CD4-positive, alpha-beta T cell treated with Interleukin-15 for 4 hours (primary cell): ENCODE measurements around the gene CLCN4.

Experiments
- DNase-seq: peaks from one replicate; pipeline ENCODE4 v3.0.0-alpha.2; 2020; ENCODE audit warnings: low spot score

The CLCN4 gene

GRCh38 chrX:10130354-10130753 lies 26.4 kb upstream of the CLCN4 start:
- DNase-seq: no peak

DNA sequence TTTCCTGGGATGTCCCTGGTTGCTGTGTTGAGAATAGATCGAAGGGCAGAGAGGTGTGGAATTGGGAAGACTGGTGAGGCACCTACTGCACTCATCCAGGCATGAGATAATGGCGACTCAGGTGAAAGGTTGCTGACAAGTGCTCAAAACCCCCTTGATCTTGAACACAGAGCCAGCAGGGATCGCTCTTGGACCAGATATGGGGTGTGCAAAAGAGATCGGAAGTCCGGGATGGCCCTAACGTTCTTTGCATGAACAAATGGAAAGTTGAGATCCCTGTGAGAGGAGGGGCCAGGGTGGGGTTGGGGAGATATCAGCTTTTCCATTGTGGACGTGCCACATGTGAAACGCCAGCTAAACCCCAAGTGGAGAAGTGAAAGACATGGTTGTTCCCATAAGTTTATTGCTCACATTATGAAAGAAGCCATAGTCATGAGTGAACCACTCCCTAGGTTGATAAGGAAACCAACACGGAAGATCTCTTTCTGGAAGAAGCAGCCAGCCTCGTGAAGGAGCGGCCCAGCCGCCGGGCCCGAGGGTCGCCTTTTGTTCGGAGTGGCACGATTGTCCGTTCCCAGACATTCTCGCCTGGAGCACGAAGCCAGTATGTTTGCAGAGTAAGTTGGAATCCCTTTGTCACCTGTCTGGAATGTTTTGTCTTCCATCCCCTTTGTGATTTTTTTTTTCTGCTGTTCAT lies 22.6 kb upstream of the CLCN4 start:
- no peak for DNase-seq

- DNase-seq: no peak
Measured at GRCh38 chrX:10134921-10135320, 21.9 kb upstream of the CLCN4 start.

DNA sequence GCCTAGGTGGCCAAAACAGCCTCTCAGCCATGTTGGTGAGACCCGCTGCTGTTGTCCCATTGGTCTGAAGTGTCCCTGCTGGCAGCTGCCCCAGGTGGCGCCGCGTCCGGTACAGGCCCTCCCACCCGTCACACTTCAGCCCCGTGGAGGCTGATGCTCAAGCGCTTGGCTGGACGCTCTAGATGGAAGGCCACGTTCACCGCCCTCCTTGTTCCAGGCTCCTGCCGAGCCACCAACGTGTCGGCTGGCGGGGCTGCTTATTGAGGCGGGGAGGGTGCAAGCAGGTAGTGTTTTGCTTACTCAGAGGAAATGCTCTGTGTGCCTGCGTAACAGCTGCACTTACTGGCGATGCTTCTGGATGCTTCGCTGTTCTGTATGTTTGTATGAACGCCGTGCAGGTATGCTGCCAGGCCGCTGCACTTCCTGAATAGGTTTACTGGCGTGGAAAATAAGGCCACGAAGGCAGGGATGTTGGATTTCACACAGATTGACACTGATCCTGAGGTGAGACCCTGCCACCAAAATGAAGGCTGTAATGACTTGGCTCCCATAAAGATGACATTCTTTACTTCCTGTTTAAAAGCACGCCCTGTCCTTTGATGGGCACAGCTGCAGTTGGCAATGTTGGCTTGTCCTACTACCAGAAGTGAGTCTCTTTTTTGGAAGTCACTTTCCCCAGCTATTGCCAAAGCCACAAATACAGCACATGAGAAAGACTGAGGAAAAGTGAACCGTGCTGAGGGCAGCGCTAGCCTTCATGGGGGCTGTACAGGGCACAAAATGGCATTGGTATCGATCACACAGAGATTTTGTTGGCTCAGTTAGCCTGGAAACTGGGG lies 21.0 kb upstream of the CLCN4 start:
- DNase-seq: no peak

GRCh38 chrX:10138726-10139125 lies 18.0 kb upstream of the CLCN4 start:
- no peak for DNase-seq

DNA sequence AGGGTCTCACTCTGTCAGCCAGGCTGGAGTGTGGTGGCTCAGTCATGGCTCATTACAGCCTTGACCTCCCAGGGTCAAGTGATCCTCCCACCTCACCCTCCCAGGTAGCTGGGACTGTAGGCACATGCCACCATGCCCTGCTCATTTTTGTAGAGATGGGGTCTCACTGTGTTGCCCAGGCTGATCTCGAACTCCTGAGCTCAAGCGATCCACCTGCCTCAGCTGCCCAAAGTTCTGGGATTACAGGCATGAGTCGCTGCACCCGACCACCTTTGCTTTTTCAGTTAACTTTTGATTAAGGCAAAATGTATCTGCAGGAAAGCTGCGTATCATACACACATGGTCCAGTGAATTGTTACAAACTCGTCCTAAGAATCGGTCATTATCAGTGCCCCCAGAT lies 16.5 kb upstream of the CLCN4 start:
- DNase-seq: no peak

GRCh38 chrX:10142041-10142599 lies 14.7 kb upstream of the CLCN4 start:
- no peak for DNase-seq

DNA sequence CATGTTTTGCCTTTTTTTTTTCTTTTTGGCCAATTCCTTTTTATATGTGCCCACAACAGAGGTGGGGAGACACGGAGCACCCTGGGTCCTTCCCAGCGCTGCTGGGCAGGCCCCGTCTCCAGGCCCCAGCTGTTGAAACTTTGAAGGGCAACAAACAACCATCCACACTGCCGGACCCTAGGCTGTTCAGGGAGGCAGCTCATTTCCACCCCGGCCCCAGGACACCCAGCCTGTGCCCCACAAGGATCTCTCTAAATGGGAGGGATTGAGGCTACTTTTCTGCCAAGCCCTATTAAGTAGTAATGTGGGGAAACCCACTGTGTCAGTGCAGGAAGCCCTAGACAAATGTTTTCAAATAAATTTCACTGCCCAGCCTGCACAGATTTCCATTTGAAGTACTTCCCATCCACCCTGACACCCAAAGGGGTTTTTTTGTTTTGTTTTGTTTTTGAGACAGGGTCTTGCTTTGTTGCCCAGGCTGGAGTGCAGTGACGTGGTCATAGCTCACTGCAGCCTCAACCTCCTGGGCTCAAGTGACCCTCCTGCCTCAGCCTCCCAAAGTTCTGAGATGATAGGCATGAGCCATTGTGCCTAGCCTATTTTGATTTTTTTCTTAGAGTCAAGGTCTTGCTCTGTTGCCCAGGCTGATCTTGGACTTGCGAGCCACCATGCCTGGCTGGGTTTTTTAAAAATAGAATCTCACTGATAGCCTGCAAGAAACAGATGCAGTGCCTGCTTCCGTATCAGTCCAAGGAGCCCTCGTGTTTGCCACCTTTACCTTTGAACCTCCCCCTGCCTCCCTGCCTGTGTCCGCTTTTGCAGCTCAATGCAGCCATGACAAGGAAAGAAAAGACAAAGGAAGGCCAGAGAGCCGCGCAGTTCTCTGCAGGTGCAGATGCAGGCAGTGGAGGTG lies 13.4 kb upstream of the CLCN4 start:
- no peak for DNase-seq

DNA sequence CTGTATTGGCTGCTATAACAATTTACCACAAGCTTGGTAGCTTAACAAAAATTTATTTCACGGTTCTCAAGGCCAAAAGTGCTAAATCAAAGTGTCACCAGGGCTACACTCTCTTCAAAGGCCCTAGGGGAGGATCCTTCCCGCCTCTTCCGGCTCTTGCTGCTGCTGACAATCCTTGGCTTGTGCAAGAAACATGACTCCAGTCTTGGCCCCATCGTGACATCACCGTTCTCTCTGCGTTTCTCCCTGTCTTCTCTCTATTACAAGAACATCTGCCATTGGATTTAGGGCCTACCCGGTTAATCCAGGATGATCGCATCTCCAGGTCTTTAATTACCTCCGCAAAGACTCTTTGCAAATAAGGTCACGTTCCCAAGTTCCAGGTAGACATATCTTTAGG lies 10.4 kb upstream of the CLCN4 start:
- no peak for DNase-seq

GRCh38 chrX:10152086-10152485 lies 4.7 kb upstream of the CLCN4 start:
- no peak for DNase-seq

- DNase-seq: no peak
Measured at GRCh38 chrX:10155137-10155536, 1.6 kb upstream of the CLCN4 start.

DNA sequence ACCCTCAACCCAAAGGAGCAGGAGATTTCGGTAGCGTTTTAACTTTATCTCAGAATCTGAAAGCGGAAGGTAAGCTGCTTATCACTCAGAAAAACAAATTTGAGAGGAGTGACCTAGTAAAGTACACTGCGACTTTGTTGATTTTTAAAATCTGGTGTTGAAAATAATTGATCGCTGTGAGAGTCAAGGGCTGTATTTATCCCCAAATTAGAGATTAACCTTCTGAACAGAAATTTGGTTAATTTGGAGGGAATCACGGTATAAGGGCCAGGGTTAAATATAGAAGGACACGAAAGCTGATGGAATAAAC lies 212 bp downstream of the CLCN4 start:
- DNase-seq: no peak

DNA sequence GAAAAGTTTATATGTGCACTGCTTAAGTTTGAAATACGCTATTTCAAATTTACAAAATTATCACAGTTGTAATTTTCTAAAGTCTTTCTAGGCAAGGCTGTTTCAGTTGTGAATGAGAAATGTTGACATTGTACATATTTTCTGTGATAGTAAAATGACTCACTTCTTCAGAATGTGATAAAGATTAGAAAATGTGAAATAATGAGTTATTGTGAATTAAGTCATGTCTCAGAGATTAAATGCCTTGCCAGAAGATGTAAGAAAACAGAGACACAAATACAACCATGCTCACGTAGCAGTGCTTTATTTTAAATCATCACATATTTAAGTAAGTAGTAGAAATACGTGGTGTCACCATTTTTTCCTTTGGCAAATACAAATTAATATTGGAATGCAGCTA lies 768 bp downstream of the CLCN4 start:
- DNase-seq: no peak

DNA sequence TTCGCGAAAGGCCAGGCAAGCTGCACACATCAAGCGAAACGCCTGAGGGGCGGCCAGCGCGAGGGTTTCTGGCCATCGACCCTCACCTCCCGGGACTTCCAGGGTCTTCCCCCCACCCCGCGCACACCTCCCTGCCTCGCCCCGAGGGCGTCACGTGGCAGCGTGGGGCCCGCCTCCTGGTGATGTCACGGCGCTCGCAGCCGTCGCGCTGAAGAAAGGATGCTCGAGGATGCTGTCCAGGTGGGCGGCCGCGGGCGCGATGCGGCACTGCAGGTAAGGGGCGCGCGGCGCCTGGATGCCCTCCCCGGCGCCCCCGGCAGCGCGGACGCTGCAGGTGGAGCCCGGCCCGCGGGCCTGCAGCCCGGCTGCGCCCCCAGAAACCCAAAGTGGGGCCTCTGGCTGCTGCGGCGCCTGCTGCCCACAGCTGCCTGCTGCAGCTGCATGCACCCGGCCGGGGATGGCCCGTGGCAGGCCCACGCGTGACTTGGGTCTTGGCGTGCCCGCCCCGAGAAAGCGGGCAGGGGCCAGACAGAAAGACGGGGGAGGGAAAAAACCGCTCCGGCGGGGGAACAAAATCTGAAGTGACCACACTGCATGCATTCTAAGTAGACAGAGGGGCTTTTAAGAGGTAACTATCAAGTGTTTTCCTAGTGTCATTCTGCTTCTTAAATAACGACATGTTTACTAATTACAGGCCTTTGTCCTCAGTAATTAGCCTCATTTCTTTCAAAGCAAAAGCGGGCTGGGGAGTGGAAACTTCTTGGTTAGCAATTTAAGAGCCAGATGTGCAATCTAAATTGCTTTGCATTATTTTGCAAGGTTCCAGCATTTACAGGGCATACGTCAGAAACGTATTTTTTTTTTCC lies 1.7 kb downstream of the CLCN4 start:
- DNase-seq: no peak

DNA sequence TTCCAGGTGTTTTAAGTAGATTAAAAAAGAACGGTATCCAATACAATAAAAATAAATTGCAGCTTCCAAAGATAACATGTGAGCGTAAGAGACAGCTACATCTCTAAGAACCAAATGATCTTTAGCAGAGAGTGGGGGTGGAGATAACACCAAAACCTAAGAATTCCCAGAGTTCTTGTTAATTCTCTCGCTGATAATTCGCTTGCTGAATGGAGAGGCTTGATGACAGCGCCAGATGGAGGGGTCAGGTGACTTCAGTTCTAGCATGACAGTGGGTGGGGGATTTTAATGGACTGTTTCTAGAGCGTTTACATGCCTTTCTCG lies 2.3 kb downstream of the CLCN4 start:
- DNase-seq: no peak

- DNase-seq: no peak
Measured at GRCh38 chrX:10160211-10160610, 3.4 kb downstream of the CLCN4 start.

- DNase-seq: no peak
Measured at GRCh38 chrX:10163031-10163430, 6.3 kb downstream of the CLCN4 start.

DNA sequence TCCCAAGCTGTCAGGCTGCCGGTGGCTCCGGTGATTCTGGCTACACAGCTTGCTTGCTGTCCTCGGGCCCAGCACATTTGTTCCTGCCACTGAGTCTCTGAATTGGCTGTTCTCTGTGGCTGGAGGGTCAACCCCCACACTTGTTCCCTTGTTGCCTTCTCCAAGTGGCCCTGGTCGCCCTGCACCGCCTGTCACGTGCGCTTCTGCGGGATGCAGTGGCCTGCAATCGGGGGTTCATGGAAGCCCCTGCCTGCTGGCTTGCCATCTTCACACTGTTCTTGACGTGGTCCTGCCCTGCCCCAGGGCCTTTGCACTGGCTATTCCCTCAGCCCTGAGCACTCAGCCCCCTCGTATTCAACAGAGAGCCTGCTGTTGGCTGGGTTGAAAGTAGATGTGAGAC lies 8.1 kb downstream of the CLCN4 start:
- no peak for DNase-seq

DNA sequence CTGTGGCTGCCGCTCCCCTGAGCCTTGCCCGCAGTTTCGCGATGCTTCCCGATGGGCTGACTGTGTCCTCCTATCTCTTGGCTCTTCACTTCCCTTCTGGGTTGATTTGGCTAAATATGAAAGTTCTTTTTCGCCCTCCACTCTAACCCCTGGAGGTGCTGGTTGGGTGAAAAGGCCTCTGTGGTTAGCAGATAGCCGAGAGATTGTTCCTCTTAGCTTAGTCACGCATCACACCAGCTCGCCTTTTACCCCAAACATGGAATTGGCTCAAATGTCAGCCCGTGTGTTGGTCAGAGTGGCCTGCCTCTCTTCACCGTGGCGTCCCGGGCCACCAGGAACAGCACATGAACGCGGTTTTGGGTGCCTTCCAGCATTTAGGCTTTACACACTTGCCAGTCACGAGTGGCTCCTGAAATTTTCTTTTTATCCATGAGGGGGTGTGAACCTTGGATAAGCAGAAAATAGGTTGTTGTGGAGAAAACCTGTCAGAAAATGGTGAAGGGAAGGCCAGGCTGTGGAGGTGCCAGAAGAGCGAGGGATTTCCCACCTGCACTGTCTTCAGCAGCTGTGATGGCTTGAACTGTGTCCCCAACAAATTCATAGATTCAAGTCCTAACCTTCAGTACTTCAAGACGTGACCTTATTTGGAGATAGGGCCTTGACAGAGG lies 8.9 kb downstream of the CLCN4 start:
- DNase-seq: no peak

DNA sequence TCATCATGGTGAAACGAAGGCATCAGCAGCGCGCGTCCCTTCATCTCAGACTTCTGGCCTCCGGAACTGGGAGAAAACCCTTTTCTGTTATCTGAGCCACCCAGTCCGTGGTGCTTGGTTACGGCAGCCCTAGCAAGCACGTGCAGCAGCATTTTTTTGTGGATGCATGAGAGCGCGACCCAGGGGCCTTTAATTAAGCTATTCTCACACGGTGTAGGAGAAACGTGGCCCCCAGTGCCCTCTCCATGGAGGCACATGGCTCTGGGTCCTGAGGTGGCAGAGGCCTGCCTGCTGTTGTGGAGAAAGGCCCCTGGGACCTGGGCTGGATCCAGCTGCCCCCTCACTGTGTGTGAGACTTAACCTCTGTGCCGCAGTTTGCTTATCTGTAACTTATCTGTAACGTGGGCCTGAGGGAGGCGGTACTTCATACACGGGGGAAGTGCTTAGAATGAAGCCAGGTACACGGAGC lies 9.5 kb downstream of the CLCN4 start:
- DNase-seq: no peak

DNA sequence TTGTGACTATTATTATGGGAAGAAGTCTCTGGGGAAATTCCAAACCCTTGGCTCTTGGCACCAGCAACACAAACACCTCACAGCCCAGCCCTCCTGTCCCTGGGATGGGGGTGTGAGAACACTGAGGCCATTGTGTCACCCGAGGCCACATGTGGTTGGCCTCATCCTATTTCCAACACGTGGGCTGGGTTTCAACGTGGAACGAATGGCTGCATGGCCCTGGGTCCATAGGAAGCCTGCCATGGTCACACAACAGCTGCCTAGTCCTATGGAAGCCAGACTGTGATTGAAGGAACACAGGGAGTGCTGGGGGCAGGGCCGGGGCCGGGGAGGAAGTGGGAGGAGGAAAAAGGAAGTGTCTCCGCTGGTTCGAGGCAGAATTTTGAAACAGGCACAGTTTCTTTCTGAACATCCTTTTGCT lies 10.0 kb downstream of the CLCN4 start:
- DNase-seq: no peak
